Measurements from ENCODE around the gene PLP1. TPM values are rescaled to one million over a fixed set of nuclear protein-coding genes. Genes with fewer than 3 reads are reported as not detected.

PLP1 gene
- total and polyA plus RNA-seq, 2 of the 8 experiments (the other 6 are each of a cell fraction or from before 2014, with no cell fraction given): 49.2 to 218 TPM

GRCh38 chrX:103729015-103729414, 47.6 kb upstream of the PLP1 start (continued):
- TF ChIP-seq CHD7 (IDR thresholded peaks at IDR 0.05; ENCODE audit: insufficient replicate concordance, low read length) (no peak), MAX (IDR thresholded peaks at IDR 0.05) (no peak)
